ENCODE data around the gene TTC28.

GRCh38 chr22:28670161-28670560, 9.5 kb downstream of the TTC28 start:
- TF ChIP-seq SRF (IDR thresholded peaks at IDR 0.05; ENCODE audit: low read depth in 2 of 2, low read length in 2 of 2) (no peak), EP300 (IDR thresholded peaks at IDR 0.05; ENCODE audit: borderline replicate concordance in 1 of 2, control insufficient read depth in 1 of 2, low read depth in 2 of 2, low read length in 2 of 2) (no peak), CTCF (IDR thresholded peaks at IDR 0.05 in 2 of 3, conservative IDR thresholded peaks at IDR 0.05 in 1 of 3; ENCODE audit: control insufficient read depth in 2 of 3, extremely low read depth in 1 of 3, insufficient read depth in 1 of 3, low read depth in 3 of 3, low read length in 3 of 3) (no peak), RCOR1 (conservative IDR thresholded peaks at IDR 0.05; ENCODE audit: low read depth, low read length) (no peak), POLR2A (IDR thresholded peaks at IDR 0.05; ENCODE audit: low read depth, low read length) (no peak), TCF12 (IDR thresholded peaks at IDR 0.05; ENCODE audit: low read depth, low read length) (no peak), USF1 (IDR thresholded peaks at IDR 0.05; ENCODE audit: borderline replicate concordance, extremely low read length, insufficient read depth, low read depth, low read length) (no peak), ATF3 (IDR thresholded peaks at IDR 0.05; ENCODE audit: borderline replicate concordance, extremely low read depth, low read depth, low read length) (no peak), KAT2A (conservative IDR thresholded peaks at IDR 0.05; ENCODE audit: control insufficient read depth, low read depth, low read length) (no peak), REST (IDR thresholded peaks at IDR 0.05; ENCODE audit: low read depth, low read length) (no peak), MTA2 (IDR thresholded peaks at IDR 0.05; ENCODE audit: low read depth) (no peak), POLR2AphosphoS2 (IDR thresholded peaks at IDR 0.05; ENCODE audit: low read depth, low read length) (no peak), POLR2AphosphoS5 (IDR thresholded peaks at IDR 0.05; ENCODE audit: low read length) (no peak)

Data from GM12878 (cell line).